ENCODE measurements around the gene RASSF1. TPM values are rescaled to one million over a fixed set of nuclear protein-coding genes. Genes with fewer than 3 reads are reported as not detected.

The RASSF1 gene
- total RNA-seq, 1 donor from 2014 or later: 68.3 TPM

- peaks cover 3% of the 10 kb centered on the region for H3K27me3 Mint-ChIP-seq
- H3K4me1 Mint-ChIP-seq: peaks cover 4% of the 10 kb centered on the region
- no peaks in the 10 kb centered on the region for H3K36me3 Mint-ChIP-seq (ENCODE audit: low read depth)
- DNase-seq: no peak
- H3K9me3 Mint-ChIP-seq: no peaks in the 10 kb centered on the region
- intact Hi-C loops (cut with micrococcal nuclease): no loop called here
- H3K27ac Mint-ChIP-seq: no peak overlapping the region
- H3K4me3 Mint-ChIP-seq: no peak overlapping the region
Observed at GRCh38 chr3:50374363-50375257, 34.0 kb upstream of the RASSF1 start.

- peaks cover 8% of the 10 kb centered on the region for H3K4me1 Mint-ChIP-seq
- no peak overlapping the region for H3K4me3 Mint-ChIP-seq
- H3K27ac Mint-ChIP-seq: no peak overlapping the region
- H3K9me3 Mint-ChIP-seq: no peaks in the 10 kb centered on the region
- intact Hi-C loops (cut with micrococcal nuclease): no loop called here
- no peaks in the 10 kb centered on the region for H3K36me3 Mint-ChIP-seq (ENCODE audit: low read depth)
- DNase-seq: no peak
- peaks cover 3% of the 10 kb centered on the region for H3K27me3 Mint-ChIP-seq
Observed at GRCh38 chr3:50373146-50374051, 32.8 kb upstream of the RASSF1 start.

- Mint-ChIP-seq H3K4me3 (no peak overlapping the region), H3K4me1 (peaks cover 8% of the 10 kb centered on the region), H3K9me3 (no peaks in the 10 kb centered on the region), H3K36me3 (ENCODE audit: low read depth) (no peaks in the 10 kb centered on the region), H3K27ac (no peak overlapping the region), H3K27me3 (peaks cover 3% of the 10 kb centered on the region)
- intact Hi-C loops (cut with micrococcal nuclease): no loop called here
- DNase-seq: no peak
Observed at GRCh38 chr3:50372349-50372748, 31.7 kb upstream of the RASSF1 start.

- H3K27ac Mint-ChIP-seq: no peak overlapping the region
- H3K36me3 Mint-ChIP-seq (ENCODE audit: low read depth): no peaks in the 10 kb centered on the region
- intact Hi-C loops (cut with micrococcal nuclease): no loop called here
- no peaks in the 10 kb centered on the region for H3K9me3 Mint-ChIP-seq
- peaks cover 3% of the 10 kb centered on the region for H3K27me3 Mint-ChIP-seq
- no peak overlapping the region for H3K4me3 Mint-ChIP-seq
- DNase-seq: no peak
- H3K4me1 Mint-ChIP-seq: peaks cover 8% of the 10 kb centered on the region
Observed at GRCh38 chr3:50371133-50371685, 30.6 kb upstream of the RASSF1 start.

- H3K27ac Mint-ChIP-seq: no peak overlapping the region
- intact Hi-C loops (cut with micrococcal nuclease): no loop called here
- H3K36me3 Mint-ChIP-seq (ENCODE audit: low read depth): no peaks in the 10 kb centered on the region
- H3K4me1 Mint-ChIP-seq: peaks cover 11% of the 10 kb centered on the region
- DNase-seq: no peak
- no peak overlapping the region for H3K4me3 Mint-ChIP-seq
- H3K9me3 Mint-ChIP-seq: no peaks in the 10 kb centered on the region
- H3K27me3 Mint-ChIP-seq: peaks cover 3% of the 10 kb centered on the region
Observed at GRCh38 chr3:50370594-50370993, 30.0 kb upstream of the RASSF1 start.

GRCh38 chr3:50369012-50369670 lies 28.5 kb upstream of the RASSF1 start:
- DNase-seq: no peak
- H3K36me3 Mint-ChIP-seq (ENCODE audit: low read depth): no peaks in the 10 kb centered on the region
- H3K27ac Mint-ChIP-seq: no peak overlapping the region
- intact Hi-C loops (cut with micrococcal nuclease): no loop called here
- no peaks in the 10 kb centered on the region for H3K9me3 Mint-ChIP-seq
- H3K4me3 Mint-ChIP-seq: no peak overlapping the region
- H3K4me1 Mint-ChIP-seq: peaks cover 13% of the 10 kb centered on the region
- peaks cover 3% of the 10 kb centered on the region for H3K27me3 Mint-ChIP-seq

- Mint-ChIP-seq H3K4me1 (peaks cover 11% of the 10 kb centered on the region), H3K27me3 (no peaks in the 10 kb centered on the region), H3K27ac (peak overlapping the region; percentile 62), H3K4me3 (peak overlapping the region; percentile 83), H3K36me3 (ENCODE audit: low read depth) (no peaks in the 10 kb centered on the region), H3K9me3 (no peaks in the 10 kb centered on the region)
- no peak for DNase-seq
- intact Hi-C loops (cut with micrococcal nuclease): loop anchor here (1.0 to 2.0 kb wide), 2 partner anchors 15 to 29 kb away; partner anchors contain the start of genes CYB561D2 and NPRL2
Observed at GRCh38 chr3:50365842-50366220, 25.2 kb upstream of the RASSF1 start.

- intact Hi-C loops (cut with micrococcal nuclease): loop anchor here (1.0 to 2.0 kb wide), 2 partner anchors 14 to 28 kb away; partner anchors contain the start of genes CYB561D2 and NPRL2
- DNase-seq: peak; percentile 98
- Mint-ChIP-seq H3K4me1 (peaks cover 11% of the 10 kb centered on the region), H3K4me3 (peak overlapping the region; percentile 83), H3K9me3 (no peaks in the 10 kb centered on the region), H3K36me3 (ENCODE audit: low read depth) (no peaks in the 10 kb centered on the region), H3K27ac (peak overlapping the region; percentile 62), H3K27me3 (no peaks in the 10 kb centered on the region)
Observed at GRCh38 chr3:50365080-50365841, 24.6 kb upstream of the RASSF1 start.

GRCh38 chr3:50364573-50365079 lies 24.0 kb upstream of the RASSF1 start:
- peak overlapping the region; percentile 83 for H3K4me3 Mint-ChIP-seq
- intact Hi-C loops (cut with micrococcal nuclease): loop anchor here (1.0 to 2.0 kb wide), 2 partner anchors 14 to 27 kb away; partner anchors contain the start of genes CYB561D2 and NPRL2
- H3K4me1 Mint-ChIP-seq: peaks cover 15% of the 10 kb centered on the region
- H3K27me3 Mint-ChIP-seq: no peaks in the 10 kb centered on the region
- peak overlapping the region; percentile 62 for H3K27ac Mint-ChIP-seq
- H3K36me3 Mint-ChIP-seq (ENCODE audit: low read depth): no peaks in the 10 kb centered on the region
- no peaks in the 10 kb centered on the region for H3K9me3 Mint-ChIP-seq
- DNase-seq: no peak

GRCh38 chr3:50359760-50360110 lies 19.1 kb upstream of the RASSF1 start:
- intact Hi-C loops (cut with micrococcal nuclease): loop anchor here (1.0 to 5.0 kb wide), 4 partner anchors 8 to 1028 kb away; partner anchors contain the start of genes IFRD2 and MANF
- DNase-seq: no peak
- Mint-ChIP-seq H3K4me1 (peaks cover 35% of the 10 kb centered on the region), H3K27ac (peak overlapping the region; percentile 95), H3K27me3 (no peaks in the 10 kb centered on the region), H3K36me3 (ENCODE audit: low read depth) (peaks cover 27% of the 10 kb centered on the region), H3K9me3 (no peaks in the 10 kb centered on the region), H3K4me3 (peak overlapping the region; percentile 98)

GRCh38 chr3:50358911-50359759 lies 18.5 kb upstream of the RASSF1 start, which contains the start of gene TMEM115:
TSS of gene TMEM115 (minus strand) at chr3:50359521. CDS start at chr3:50359063, 458 bp downstream.
- intact Hi-C loops (cut with micrococcal nuclease): loop anchor here (1.0 to 5.0 kb wide), 4 partner anchors 8 to 1028 kb away; partner anchors contain the start of genes IFRD2 and MANF
- H3K27ac Mint-ChIP-seq: peak within 1 kb of the TSS; percentile 95

More at GRCh38 chr3:50358911-50359759, 18.5 kb upstream of the RASSF1 start, which contains the start of gene TMEM115:
- H3K9me3 Mint-ChIP-seq: no peaks in the 10 kb centered on the region
- H3K4me1 Mint-ChIP-seq: peaks cover 35% of the 10 kb centered on the region
- H3K4me3 Mint-ChIP-seq: peak within 1 kb of the TSS; percentile 98
- no peaks in the 10 kb centered on the region for H3K27me3 Mint-ChIP-seq
- H3K36me3 Mint-ChIP-seq (ENCODE audit: low read depth): peaks cover 32% of the 10 kb centered on the region
- peak; percentile 98 for DNase-seq
